ENCODE data around the gene SLC29A2.
"Not testable (repeated sequence)": the region's sequence is repeated elsewhere in the genome, so short reads cannot be mapped to it uniquely, and the experiment has no call there.

The SLC29A2 gene

DNA sequence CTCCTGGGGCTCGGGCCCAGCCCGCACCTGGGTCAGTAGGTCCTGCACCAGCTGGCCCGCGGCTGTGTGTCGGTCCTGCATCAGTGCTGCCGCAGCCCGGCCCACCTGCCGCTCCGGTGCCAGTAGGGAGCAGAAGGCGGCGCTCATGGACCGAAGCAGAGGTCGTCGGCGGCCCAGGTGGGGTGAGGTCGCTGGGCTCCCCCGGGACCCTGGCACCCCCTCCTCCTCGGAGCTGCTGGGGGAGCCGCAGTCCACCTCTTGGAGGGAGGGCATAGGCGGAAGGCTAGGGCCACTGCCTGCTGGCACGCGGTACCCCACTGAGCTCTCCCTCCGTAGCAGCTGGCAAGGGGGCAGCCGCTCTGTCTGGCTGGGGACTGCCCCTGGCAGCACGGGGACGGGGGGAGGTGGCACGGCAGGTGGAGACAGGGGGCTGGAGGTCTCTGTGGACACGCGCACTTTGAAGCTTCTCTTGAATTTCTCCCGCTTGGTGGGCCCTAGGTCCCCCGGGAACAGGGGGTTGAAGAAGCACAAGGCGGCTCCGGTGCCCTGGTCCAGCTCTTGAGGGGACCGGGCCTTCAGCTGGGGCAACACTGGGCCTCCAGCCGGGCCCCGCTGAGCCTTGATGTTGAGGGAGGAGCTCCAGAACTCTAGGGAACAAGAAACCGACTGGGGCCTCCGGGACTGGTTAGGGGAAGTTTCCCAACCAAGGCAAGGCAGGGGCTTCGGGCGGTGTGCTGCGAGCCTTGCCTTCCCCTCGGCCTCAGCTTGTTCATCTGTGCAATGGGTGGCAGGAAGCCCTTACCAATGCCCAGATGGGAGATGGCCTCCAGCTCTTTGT lies 36.7 kb downstream of the SLC29A2 start:
- no peak for DNase-seq (ENCODE audit: low read depth in 2 of 2)

DNA sequence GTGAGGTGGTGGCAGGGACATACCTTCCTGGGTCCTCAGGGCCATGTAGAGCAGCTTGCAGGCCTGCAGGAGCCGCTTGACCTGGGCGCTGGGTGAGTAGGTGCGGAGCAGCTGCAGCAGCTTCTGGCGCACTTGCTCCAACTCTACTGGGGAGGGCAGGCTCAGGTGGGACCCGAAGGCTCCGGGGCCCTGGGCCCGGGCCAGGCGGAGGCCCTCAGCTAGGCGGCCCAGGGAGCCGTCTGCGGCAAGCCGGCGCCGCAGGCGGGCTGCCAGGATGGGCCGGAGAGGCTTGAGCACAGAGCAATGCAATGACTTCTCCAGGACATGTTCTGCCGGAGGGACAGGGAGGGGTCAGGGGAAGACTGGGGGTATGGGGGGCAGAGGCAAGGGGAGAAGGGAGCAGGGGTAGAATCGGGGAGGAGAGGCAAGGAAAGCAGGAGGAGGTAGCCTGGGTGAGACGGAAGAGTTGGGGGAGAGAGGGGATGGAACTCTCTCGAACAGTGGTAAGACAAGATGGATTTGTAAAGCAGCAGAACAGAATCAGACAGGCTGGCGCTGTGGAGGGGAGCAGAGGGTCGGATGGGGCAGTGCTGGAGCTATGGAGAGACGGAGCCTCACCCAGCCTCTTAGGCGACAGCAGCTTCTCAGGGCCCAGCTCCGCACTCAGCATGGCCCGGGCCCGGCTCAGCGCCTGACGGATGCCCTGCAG lies 37.5 kb downstream of the SLC29A2 start:
- no peak for DNase-seq (ENCODE audit: low read depth in 2 of 2)

DNA sequence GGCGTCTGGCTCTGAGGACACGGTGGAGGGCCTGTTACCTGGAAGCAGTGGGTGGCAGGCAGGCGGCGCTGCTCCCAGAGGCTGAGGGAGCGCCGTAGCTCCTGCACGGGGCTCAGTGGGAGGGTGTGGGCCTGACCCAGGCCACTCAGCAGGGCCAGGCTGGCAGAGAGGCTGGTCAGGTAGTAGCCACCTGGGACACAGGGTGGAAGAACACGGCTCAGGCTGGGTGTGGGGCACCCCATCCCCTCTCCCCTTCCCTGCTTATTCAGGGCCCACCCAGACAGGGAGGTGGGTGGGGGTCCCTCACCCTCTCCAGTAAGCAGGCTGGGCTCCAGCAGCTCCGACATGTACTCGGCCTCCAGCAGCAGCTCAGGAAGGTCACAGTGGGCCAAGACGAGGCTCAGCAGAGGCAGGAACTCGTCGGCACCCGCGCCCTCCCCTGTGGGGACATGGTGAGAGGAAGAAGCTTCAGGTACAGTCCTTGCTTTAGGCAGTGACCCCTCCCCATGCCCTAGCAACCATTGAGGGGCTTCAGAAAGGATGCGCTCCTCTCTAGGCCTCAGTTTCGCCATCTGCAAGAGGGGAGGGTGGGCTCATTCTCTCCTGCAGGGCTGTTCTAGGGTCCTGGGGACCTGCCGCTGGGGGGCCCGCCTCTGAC lies 38.2 kb downstream of the SLC29A2 start:
- DNase-seq (ENCODE audit: low read depth in 2 of 2), result no peak

DNA sequence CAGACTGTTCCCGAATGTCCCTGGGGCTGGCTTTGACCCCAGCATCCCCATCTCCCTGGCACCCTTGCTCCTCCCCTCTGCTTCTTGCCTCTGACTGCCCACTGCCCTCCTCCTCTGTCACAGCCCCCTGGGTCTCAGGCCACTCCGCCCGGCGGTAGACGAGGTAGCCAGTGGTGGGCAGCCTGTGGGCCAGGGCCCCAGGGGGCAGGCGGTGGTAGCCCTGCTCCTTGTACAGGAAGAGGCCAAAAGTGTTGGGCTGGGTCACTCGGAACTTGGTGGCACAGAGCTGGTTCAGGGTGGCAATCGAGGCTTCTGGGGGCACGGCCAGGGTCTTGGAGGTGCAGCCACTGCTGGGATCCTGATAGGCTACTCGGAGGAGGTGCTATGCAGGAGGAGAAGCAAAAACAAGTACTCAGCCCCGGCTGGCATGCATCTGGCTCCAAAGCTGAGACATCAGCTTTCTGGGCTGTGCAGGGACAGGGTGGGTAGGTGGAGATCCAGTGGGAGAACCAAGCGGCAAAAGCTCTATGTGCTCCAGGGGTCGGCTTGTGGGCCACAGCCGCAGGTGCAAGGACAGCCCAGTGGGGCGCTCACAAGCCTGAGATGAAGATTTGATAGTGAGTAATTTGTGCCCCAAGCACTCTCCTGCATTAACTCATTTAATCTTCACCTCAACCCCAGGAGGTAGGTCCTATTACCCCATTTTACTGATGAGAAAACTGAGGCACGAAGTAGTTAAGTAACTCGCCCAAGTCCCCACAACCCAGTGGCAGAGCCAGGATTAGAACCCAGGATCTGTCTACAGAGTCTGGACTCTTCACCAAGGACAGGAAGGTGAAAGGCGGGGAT lies 39.0 kb downstream of the SLC29A2 start:
- DNase-seq (ENCODE audit: low read depth in 2 of 2), result no peak

DNA sequence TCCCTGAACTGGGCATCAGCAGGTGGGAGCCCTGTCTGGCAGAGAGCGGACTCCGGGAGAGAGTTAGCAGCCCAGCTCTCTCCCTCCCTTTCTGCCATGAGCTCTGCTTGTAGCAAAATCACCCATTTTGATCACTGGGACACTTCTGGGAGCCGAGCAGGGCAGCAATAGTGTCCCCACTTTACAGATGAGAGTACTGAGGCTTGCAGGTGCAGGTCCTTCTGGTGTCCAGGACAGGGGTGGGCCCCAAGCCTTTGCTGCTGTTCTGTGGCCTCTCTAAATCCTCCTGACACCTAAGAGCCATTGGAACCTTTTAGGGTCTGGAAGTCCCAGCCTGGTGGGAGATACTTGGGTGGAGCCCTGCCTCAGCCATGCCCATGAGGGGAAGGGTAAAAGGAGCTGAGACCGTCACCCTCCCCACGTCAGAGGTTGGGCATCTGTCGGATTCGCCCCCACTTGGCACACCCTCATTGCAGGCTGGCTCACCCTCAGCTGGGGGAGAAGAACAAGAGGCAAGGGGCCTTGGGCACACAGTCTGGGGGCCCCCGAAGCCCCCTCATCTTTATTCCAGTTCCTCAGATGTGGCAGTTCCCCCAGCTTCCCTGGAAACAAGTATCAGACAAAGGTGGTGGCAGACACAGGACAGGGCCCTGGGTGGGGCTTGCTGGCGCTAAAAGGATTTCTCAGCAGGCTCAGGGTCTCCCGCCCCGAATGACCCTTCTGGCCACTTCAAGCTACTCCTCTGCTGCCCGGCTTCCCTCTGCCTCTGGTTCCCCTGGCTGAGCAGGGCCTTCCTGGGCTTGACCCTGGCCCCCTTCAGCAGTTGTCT lies 39.8 kb downstream of the SLC29A2 start:
- no peak for DNase-seq (ENCODE audit: low read depth in 2 of 2)

DNA sequence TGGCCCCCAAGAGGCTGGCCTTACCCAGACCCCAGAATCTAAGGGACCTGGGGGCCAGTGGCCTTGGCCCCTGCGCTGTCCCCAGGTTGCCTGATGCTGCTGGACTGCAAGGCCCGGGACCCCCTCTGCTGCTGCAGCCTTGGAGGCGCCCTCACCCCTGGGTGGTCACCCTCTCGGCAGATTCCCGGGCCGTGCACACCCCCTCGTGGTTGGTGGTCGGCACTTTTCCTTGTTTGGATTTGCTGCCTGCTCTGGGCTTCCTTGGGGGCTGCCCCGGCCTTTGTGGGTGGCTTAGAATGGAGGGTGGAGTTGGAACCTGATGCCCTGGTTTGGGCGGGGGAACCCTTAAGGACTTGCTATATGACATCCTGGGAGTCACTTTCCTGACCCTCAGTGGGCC lies 40.6 kb downstream of the SLC29A2 start:
- DNase-seq (ENCODE audit: low read depth in 2 of 2), result no peak

DNA sequence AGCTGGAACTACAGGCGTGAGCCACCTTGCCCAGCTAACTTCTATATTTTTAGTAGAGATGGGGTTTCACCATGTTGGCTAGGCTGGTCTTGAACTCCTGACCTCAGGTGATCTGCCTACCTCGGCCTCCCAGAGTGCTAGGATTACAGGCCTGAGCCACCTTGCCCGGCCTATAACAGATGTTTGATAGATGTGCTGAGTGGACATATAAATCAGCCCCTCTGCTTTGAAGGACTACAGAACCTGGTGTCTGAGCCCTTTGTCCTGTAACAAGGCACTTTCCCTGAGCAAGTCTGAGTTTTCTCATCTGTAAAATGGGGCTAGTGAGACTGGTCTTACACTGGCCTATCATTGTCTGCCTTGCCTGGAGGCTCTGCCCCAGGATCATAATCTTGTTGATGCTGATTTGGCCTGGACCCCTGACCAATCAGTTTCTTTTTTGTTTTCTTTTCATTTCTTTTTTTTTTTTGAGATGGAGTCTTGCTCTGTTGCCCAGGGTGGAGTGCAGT lies 42.3 kb downstream of the SLC29A2 start:
- DNase-seq (ENCODE audit: low read depth in 2 of 2), result no peak

DNA sequence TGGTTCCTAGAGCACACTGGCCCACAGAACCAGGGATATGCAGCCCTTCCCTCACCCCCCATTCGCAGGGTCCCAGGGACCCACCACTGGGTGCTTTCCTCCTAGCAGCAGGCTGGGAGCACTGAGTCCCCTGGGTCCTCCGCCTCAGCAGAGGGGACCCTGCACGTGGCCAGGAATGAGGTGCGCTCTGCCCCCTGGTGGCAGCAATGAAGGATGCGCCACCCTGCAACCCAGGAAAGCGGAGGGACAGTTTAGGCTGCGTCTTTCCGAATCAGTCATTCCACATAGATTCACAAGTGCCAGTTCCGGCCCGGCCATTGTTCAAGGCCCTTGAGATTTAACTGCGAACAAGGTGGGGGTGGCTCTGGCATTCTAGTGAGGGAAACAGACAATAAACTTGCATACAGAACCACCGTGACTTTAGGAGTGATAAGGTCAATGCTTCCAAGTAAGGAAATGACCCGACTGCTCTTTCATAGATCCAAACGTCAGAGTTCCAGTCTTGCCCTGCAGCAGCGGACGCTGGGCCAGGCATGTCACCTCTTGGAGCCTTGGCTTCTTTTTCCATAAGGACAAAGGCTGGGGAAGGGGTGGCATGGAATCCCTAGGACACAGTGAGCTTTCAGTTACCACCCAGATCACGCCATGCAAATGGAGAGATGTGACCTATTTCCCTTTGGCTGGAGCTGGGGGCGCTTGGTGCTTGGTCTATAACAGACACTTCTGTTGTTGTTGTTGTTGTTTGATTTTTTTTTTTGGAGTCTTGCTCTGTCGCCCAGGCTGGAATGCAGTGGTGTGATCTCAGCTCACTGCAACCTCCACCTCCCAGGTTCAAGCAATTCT lies 43.0 kb downstream of the SLC29A2 start:
- no peak for DNase-seq (ENCODE audit: low read depth in 2 of 2)

DNA sequence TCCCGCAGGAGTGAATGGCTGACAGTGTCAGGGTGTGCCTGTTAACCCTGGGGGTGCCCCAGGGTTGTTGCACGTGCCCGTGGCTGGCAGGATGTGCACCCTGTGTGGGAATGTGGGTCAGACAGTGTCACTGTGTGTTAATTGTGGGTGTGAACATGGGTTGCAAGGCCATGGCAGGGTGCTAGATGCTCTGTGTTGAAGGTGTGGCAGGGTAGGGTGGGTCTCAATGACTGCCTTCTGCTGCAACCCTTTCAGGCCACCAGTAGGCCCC lies 43.6 kb downstream of the SLC29A2 start:
- DNase-seq (ENCODE audit: low read depth in 2 of 2), result no peak

DNA sequence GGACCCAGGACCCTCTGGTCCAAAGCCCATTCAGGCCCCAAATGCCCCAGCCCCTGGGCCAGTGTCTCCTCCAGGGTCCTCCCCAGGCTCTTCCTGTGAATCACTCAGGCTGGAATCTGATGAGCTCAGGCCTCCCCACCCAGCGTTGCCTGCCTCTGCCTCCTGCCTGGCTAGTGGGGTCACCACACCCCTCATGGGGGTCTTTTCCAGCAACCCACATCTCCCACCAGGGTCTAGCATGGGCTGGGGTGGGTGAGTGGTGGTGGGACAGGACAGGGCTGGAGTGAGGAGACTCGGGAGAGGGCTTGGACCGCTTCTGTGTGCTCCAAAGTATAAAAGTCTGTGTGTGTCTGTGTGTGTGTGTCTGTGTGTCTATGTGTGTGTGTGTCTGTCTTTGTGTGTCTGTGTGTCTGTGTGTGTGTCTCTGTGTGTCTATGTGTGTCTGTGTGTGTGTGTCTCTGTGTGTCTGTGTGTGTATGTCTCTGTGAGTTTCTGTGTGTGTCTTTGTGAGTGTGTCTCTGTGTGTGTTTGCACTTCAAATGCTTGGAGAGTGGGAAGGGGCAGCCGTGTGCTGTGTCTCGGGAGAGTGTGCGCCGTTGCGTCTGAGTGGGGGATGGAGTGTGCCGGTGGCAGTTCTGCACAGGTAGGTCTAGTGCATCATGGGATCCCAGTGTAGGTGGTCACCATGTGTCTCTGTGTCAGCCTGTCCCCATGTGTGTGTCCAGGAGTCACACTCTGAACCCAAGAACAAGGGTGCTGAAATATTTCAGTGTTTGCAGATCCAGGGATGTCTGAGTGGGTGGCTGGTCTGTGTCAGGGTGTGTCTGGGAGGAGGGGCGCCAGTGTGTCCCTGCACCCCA lies 44.2 kb downstream of the SLC29A2 start:
- DNase-seq (ENCODE audit: low read depth in 2 of 2), result no peak

DNA sequence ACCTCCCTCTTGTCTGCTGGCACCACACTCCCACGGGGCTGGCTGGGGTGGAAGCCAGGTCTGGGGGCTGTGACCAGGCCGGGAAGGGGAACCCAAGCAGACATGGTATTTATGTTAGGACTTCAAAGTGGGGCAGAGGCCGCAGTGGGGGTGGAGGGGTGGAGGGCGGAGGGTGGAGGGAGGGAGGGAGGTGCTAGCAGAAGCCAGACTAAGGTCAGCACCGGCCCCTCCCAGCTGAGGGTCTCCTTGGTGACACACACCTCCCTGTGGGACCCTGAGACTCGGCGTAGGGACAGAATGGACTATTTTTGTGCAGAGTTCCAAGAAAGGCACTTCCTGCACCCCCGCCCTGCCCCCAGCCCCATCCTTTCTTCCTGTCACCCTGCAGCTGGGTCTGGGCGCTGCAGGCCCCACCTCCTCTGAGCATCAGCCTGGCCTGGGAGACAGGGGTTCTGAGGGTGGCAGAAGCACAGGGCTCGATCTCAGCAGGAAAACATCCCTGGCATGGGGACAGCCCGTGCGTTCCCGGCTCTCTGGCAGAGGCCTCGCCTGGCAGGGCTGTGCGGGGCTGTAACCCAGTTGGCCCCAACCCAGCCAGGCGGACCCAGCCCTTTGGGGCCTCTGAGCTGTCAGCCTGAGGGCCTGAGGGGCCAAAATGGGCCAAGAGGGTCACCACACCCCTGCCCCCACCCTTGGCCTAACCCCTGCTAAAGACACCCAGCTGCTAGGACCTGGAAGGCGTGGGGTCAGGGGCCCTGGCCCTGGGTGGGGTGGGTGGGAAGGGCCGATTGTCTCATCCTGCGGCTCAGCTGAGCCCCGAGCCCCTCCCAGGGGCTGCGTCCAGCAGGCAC lies 45.1 kb downstream of the SLC29A2 start:
- DNase-seq (ENCODE audit: low read depth in 2 of 2), result no peak

DNA sequence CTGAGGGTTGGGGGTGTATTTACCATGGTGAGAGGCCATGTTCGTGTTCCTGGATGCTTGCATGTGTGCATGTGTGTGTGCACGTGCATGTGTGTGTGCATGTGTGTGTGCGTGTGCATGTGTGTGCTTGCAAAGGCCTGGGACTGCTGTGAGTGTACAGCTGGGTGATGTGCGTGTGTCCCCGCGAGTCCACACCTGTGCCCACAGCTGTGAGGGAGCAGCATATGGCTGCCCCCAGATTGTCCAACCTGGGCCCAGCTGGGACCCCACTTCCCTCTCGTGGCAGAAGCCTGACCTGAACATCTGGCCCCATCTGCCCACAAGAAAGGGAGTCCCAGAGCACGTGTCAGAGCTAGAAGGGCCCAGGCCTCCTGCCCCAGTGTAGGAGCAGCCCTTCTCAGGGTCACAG lies 46.3 kb downstream of the SLC29A2 start:
- DNase-seq (ENCODE audit: low read depth in 2 of 2), result no peak

DNA sequence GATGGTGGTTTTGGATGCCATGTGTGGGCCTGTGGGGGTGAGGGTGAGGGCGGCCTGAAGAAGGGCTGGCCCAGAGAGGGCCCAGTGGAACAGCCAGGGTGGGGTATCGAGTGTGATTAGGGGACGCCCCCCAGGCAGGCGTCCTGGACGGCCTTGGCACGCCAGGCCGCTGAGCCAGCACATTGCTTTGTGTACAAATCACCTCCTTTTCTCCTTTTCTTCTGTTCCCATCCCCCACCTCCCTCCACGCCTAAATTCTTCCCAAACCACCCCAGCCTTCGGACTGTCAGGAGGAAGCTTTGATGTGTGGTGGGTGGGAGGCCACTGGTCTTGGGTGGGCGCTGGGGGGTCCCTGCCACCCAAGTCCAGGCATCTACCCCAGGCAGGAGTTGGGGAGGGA lies 46.9 kb downstream of the SLC29A2 start:
- no peak for DNase-seq (ENCODE audit: low read depth in 2 of 2)

DNA sequence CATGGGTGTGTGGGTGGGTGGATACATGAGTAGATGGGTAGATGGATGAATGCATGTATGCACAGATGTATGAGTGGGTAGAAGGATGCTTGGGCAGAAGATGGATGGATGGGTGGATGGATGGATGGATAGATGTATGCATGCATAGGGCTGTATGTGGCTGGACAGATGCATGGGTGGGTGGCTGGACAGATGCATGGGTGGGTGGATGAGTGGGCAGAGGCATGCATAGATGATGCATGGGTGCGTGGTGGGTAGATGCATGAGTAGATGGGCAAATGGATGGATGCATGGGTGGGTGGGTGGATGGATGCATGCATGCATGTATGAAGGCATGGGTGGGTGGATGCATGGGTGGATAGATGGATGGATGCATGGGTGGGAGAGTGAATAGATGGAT lies 47.9 kb downstream of the SLC29A2 start:
- no peak for DNase-seq (ENCODE audit: low read depth in 2 of 2)

DNA sequence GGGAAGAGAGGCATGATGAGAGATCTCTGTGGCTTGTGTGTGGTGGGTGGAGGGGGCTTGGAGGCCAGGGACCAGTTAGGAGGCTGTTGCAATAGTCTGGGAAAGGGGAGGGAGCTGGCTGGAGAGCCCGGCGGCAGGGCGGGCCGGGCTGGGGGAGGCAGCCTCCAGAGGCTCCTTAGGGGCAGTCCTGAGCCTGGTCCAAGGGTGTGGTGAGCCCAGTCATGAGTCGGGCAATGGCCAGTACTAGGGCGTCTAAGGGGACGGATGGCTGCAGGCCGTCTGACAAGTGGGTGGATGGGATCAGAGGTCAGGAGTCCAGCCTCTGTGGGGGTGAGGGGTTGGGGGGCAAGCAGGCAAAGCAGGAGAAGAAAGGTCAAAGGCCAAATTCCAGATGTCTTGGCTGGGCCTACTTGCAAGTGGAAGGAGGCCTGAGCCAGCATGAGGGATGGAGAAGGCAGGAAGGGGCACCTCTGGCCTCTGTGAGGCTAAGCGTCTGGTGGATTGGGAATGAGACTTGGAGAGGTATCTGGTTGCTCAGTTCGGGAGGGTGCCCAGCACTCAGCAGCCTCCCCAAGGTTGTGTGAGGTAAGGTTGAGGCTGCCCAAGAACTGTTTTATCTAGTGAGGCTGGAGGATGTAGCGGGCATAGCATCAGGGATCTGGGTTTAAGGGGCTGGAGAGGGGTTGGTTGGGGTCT lies 48.7 kb downstream of the SLC29A2 start:
- DNase-seq (ENCODE audit: low read depth in 2 of 2), result no peak

DNA sequence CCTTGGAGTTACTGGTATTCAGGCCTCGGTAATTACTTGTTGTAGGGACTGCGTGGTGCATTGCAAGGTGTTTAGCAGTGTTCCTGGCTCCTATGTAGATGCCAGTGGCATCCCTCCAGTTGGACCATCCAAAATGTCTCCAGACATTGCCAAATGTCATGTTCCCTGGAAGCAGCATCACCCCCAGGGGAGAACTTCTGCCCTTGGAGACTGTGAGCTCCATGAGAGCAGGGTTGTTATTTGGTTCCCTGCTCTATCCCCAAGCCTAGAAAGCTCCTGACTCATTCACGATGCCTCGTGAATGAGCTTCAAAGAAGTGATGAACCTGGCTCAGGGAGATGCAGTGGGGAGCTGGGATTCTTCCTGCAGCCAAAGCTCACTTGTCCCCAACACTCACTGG lies 50.0 kb downstream of the SLC29A2 start:
- DNase-seq (ENCODE audit: low read depth in 2 of 2), result no peak

DNA sequence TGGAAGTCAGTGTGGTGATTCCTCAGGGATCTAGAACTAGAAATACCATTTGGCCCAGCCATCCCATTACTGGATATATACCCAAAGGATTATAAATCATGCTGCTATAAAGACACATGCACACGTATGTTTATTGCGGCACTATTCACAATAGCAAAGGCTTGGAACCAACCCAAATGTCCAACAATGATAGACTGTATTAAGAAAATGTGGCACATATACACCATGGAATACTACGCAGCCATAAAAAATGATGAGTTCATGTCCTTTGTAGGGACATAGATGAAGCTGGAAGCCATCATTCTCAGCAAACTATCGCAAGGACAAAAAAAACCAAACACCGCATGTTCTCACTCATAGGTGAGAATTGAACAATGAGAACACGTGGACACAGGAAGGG lies 50.8 kb downstream of the SLC29A2 start:
- not testable (repeated sequence) for DNase-seq (ENCODE audit: low read depth in 2 of 2)

DNA sequence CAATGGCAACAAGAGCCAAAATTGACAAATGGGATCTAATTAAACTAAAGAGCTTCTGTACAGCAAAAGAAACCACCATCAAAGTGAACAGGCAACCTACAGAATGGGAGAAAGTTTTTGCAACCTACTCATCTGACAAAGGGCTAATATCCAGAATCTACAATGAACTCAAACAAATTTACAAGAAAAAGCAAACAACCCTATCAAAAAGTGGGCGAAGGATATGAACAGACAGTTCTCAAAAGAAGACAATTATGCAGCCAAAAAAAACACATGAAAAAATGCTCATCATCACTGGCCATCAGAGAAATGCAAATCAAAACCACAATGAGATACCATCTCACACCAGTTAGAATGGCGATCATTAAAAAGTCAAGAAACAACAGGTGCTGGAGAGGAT lies 51.3 kb downstream of the SLC29A2 start:
- DNase-seq (ENCODE audit: low read depth in 2 of 2), result not testable (repeated sequence)

All from fibroblast of skin of left quadriceps (primary cell).